HK-2 (cell line): ENCODE results near the gene ADCY3.

Experiments used
- DNase-seq: peaks from one replicate; pipeline ENCODE4 v3.0.0-alpha.2; 2018; ENCODE audit not compliant: unreplicated experiment

Gene ADCY3

DNA sequence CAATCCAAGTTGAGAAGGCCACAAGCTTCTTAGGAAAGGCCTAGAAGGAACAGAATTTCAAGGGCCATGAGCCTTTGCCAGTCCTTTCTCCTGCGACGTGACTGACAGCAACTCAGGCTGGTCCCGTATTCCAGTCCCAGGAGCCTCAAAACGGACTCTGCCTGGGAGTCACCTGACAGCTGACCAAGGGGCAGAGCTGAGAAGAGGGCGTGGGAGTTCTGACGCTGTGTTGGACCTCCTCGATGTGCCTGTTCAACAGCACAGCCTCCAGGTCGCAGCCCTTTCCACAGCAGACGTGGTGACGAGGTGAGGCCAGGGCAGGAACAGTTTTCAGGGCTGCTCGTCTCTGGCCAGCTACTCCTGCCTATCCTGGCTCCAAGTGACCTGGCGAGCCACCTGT, 89.3 kb downstream of the ADCY3 start:
- DNase-seq, result no peak

DNA sequence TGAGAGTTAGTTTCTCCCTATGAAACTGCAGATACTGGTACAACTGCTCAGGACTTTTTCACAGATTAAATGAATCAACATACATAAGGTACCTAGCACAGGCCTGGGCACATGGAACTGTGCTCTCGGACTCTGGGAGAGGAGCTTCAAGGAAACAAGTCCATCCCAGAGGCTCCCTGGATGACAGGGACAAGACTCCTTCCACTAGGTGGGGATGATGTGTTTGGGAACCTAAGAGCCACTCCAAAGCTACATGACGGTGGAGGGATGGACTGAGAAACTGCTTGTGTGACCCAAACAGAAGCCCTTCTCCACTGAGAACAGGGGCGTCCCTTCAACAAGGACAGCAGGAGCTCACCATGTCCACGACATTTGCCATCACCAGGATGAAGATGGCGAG, 89.7 kb downstream of the ADCY3 start:
- DNase-seq, result no peak

DNA sequence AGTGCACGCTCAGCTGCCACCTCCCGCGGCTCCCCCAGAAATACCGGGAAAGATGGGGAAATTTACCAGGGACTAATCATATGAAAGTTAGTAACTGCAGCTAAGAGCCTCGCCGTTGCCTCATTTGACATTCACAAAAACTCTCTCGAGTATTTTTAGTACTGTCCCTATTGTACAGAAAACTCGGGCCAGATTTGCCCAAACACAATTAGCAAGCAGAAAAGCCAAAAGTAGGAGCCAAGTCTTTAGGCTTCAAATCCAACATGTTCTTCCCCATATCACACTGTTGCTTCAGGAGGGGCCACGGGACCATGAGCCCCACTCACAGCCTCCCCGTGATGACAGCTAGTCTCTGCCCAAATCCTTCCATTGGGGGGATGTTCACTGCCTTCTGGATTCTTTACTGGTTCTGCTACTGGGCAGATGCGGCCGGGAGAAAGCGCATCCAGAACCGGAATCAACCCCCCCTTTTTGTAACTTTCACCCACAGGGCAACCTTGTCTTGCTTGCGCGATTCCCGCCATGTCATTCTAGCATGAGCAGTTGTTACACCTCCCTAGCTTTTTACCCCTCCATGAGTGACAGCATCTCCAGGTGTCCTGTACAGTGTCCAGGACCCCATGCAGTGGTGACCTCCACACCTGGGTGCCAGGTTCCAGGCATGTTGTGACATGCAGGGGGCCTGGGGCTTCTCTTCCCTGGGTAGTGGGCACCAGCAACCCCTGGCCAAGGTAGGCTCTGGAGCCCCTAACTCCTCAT, 91.6 kb downstream of the ADCY3 start:
- DNase-seq, result no peak

- DNase-seq, result peak; percentile 71
Measured at GRCh38 chr2:24827321-24828237, 92.5 kb downstream of the ADCY3 start.

- DNase-seq, result no peak
Measured at GRCh38 chr2:24826773-24827145, 93.3 kb downstream of the ADCY3 start.

GRCh38 chr2:24825883-24826772, 93.9 kb downstream of the ADCY3 start:
- no peak for DNase-seq

GRCh38 chr2:24824966-24825882, 94.8 kb downstream of the ADCY3 start:
- no peak for DNase-seq

- DNase-seq, result no peak
Measured at GRCh38 chr2:24824071-24824588, 95.9 kb downstream of the ADCY3 start.

DNA sequence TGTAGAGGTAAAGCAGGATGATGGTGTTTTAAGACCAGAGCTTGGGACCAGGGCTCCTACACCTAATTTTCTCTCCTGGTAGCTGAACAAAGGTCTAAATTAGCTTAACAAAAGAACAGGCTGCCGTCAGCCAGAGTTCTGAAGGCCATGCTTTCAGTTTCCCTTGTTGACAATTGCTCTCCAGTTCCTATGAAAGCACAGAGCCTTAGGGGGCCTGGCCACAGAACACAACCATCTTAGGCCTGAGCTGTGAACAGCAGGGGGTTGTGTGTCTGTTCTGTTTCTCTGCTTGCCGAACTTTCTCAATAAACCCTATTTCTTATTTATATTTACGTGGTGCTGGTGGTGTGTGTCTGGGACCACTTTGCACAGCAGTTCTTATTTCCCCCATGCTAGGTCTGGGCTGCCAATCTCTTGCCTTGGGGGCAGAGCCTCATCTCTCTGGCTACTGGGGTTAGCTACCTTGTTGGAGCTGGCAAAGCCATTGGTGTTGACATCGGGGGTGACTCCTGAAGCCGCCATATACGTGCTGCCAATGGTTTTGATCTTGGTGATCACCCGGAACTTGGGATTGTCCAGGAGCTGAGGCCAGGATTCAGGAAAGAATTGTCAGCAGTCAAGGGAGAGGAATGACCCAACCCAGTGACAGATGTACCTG, 97.9 kb downstream of the ADCY3 start:
- DNase-seq, result no peak

DNA sequence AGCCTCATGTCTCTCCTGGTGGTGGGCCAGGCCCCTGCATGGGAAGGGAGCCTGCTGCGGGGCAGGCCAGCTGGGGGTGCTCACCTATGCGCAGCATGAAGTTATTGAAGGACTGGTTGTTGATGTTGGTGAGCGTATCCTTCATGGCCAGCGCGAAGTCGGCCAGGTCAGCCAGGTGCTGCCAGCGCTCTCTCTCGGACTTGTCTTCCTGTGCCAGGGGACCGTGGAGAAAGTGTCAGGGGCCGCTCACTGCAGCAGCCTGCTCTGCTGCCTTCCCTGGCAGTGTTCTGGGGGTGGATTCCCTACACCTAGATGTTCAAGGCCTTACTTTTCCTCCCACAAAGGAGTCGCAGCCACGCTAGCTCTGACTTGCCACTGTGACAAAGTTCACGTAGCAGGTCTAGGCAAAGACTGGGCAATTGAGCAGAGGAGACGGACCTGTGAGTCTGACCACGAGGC, 98.6 kb downstream of the ADCY3 start:
- no peak for DNase-seq

DNA sequence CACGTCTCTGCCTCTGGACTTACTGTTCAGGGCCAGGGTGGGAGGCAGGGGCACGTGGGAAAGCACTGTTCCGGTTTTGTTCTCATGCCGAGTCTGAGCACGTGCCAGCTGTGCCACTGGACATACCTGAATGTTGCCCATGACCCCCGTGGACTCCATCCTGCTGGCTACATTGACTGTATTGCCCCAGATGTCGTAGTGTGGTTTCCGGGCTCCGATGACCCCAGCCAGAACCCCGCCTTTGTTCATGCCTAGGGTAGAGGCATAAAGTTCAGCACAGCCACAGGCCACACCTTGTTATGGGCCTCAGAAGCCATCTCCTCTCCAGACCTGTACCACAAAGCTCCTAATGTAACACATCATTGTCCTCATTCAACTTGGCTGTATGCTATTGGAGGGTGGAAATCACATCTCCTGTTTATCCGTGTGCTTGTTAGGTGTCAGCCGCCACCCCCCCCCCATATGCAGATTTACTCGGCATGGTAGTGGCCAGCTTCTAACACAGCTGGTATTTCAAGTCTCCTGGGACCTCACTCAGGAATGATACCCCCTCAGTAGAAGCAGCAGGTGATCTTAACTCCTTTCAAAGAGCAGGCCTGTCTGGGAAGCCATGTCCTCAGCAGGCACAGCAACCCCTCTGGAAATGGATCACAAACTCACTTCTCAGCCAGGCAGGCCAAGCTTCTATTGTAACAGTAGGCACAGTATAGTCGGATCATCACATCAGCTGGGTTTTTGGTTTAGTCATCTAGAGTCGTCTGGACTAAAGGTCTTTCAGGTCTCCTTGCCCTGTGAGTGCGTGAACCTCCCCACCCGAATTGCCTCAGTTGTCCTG, 99.2 kb downstream of the ADCY3 start:
- no peak for DNase-seq

DNA sequence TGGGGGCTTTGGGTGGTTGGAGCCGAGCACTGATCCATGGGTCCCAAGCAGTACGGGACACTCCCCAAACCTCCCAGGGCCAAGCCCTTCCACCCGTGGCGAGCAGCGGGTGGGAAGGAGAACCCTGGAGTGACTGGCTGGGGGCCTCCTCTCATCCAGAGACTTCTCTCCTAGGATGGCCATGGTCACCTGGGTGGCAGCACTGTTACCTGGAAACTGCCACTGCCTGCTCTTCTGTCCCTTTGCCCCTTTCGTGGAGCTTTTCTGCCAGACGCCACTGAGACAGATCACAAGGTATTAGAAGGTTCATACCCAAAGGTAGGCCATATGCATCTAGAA, 99.9 kb downstream of the ADCY3 start:
- DNase-seq, result no peak

- no peak for DNase-seq
Measured at GRCh38 chr2:24819442-24820174, 100.4 kb downstream of the ADCY3 start.

DNA sequence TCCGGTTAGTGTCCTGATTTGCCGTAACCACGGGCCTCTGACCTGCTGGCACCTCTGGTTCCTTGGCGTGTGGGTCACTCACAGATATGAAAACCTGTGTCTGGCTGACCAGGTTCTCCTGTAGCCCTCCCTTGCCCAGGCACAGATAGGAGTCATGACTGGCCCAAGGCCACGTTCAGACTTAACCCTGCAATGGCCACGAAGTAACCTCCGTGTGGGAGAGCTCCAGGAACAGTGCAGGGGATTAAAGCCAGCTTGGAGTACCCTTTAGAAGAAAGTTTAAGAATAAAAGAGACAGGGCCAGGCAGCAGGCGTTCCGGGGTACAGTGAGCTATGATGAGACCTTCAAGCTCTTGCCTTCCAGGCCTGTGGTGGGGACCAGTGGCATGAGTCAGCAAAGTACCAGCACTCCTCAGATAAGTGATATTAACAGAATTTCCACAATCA, 101.3 kb downstream of the ADCY3 start:
- no peak for DNase-seq

DNA sequence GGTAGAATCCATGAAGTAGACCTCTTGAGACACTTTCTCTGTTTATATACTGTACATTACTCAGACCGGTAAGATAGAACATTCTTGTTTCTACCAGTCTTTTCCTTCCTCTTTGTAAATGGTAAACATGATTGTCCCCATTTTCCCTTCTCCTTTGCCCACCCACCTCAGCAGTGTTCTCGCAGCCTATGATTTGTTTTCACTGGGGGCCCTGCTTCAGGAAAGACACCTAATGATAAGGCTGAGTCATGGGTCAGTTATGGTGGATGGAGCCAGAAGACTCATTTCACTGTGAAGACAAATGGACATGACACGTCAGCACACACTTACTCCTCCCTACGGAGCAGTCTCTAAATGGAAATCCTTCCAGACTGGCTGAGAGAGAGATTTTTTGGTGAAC, 103.2 kb downstream of the ADCY3 start:
- DNase-seq, result no peak

- no peak for DNase-seq
Measured at GRCh38 chr2:24816404-24816803, 103.6 kb downstream of the ADCY3 start.

GRCh38 chr2:24815171-24815570, 104.9 kb downstream of the ADCY3 start:
- no peak for DNase-seq

DNA sequence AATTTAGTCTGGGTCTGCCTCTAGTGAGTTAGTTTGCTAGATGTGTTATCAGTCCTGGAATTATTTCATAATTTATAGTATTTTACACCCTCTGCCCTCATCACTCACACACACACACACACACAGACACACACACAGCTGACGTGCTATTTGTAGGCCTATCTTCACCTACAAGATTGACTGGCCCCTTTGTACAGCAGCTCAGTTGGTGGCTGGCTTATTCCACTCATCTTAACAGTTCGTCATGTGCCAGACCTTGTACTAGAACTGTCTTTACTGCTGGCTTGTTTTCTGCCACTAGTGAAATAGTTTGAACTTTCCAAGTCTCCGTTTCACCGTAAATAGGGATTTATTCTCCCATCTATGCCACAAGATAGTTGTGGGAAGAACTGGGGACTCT, 105.5 kb downstream of the ADCY3 start:
- no peak for DNase-seq
